GM12874 (cell line): ENCODE data around the gene B4GALT5.

Source experiments
- TF ChIP-seq, protein P1 (sequence below): IDR thresholded peaks from 2 replicates; pipeline ENCODE4 v1.5.1; 2011; ENCODE audit warnings: low read depth, mild to moderate bottlenecking, control low read depth, low read length, moderate library complexity; ENCODE audit not compliant: insufficient read depth

Gene B4GALT5

GRCh38 chr20:49753133-49753532 is 39.5 kb upstream of the B4GALT5 start:
- TF ChIP-seq, protein P1, sequence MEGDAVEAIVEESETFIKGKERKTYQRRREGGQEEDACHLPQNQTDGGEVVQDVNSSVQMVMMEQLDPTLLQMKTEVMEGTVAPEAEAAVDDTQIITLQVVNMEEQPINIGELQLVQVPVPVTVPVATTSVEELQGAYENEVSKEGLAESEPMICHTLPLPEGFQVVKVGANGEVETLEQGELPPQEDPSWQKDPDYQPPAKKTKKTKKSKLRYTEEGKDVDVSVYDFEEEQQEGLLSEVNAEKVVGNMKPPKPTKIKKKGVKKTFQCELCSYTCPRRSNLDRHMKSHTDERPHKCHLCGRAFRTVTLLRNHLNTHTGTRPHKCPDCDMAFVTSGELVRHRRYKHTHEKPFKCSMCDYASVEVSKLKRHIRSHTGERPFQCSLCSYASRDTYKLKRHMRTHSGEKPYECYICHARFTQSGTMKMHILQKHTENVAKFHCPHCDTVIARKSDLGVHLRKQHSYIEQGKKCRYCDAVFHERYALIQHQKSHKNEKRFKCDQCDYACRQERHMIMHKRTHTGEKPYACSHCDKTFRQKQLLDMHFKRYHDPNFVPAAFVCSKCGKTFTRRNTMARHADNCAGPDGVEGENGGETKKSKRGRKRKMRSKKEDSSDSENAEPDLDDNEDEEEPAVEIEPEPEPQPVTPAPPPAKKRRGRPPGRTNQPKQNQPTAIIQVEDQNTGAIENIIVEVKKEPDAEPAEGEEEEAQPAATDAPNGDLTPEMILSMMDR = no peak

DNA sequence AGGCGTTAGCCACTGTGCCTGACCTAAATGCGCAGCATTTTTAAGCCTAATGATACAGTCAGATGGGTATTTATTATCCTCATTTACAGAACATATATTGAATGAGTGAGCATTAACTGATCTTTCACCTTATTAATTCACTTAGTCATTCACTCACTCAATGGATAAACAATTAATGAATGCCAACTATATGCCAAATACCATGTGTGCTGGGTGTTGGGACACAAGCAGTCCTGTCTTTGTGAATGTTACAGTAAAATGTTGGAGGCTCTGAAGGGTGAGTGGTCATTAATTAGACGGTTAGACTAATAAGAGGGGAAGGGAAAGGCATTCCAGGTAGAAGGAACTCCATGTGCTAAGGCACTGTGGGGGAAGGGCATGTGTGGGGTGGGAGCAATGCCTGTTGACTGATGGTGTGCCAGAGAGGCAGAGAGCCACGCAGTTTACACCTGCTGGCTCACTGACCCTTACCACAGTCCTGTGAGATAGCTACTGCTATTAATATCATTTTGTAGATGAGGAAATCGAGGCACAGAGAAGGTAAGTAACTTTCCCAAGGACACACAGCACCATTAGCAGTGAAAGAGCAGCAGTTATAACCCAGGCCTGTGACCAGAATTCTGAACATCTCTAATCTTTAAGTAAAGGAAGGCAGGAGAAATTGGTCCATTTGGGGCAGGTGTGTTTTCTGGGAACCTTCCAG is 38.7 kb upstream of the B4GALT5 start:
- TF ChIP-seq, protein P1 = no peak

GRCh38 chr20:49751397-49751736 is 37.7 kb upstream of the B4GALT5 start:
- TF ChIP-seq, protein P1 = no peak

DNA sequence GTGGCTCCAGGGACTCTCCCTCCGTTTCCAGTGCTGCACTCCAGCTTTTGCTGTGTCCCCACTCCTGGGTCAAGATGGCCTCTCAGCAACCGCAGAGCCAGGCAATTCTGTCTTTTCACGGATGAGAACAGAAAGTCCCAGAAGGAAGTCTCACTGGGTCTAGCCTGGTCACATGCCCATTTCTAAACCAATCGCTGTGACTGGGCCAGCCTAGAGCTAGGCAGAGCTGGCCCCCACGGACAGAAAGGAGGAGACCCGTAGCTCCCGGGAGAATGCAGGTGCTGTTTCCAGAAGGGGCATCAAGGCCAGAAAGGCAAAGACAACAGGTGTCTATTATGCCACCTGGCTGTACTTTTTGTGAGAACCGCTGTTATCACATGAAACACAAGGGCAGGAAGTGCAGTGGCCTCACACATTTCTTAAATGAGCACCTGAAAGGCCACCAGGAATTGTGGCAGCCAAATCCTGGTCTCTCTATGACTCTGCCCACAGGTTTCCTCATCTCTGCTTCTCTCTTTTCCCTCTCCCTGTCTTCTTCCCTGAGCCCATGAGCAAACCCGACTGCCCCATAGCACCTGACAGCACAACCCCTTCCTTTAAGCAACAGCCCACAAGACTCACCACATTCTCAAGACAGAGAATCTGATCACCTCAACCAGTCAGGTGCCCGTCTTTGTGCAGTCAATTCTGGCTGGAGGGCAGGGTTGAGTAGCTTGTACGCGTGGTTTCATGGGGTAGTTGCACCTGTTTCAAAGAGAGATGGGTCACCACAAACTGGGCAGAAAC is 37.1 kb upstream of the B4GALT5 start:
- TF ChIP-seq, protein P1 = no peak

- TF ChIP-seq, protein P1 = no peak
These were observed 35.9 kb upstream of the B4GALT5 start for GRCh38 chr20:49749625-49750024.

DNA sequence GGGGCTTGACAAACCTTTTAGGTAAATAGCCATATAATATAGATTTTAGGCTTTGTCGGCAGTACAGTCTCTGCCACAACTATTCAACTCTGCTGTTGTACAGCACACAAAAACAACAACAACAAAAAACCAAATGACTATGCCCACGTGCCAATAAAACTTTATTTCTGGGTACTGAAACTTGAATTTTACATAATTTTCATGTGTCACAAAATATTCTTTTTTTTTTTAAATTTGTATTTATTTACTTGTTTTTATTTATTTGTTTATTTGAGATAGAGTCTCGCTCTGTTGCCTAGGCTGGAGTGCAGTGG is 34.8 kb upstream of the B4GALT5 start:
- TF ChIP-seq, protein P1 = no peak

- TF ChIP-seq, protein P1 = no peak
These were observed 34.2 kb upstream of the B4GALT5 start for GRCh38 chr20:49747707-49748524.
